HG03442 (cell line): Measurements from ENCODE around the gene UBXN7.
"Not testable (repeated sequence)": the region's sequence is repeated elsewhere in the genome, so short reads cannot be mapped to it uniquely, and the experiment has no call there.

Experiments
- ATAC-seq: cut with Tn5 transposase; IDR thresholded peaks from one replicate; pipeline ENCODE4 v1.9.1; 2021; ENCODE audit warnings: mild to moderate bottlenecking, moderate library complexity; ENCODE audit not compliant: unreplicated experiment

UBXN7 gene

DNA sequence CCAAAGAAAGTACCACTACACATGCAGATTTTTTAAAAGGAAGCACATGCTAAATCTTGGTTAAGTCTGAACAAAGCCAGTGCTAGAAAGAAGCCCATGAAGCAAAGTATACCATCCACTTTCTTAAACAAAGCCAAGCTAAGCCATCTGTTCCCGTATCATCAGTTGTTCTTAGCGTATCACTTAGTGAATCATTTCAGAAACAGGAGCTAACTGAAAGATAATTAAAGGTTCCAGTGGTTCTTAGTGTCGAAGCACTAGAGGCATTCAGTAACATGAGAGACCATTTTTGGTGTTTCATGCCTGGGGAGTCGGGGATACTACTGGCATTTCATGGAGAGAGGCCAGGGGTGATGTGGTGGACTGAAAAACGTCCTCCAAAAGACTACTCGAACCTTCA, 12.8 kb downstream of the UBXN7 start:
- no peak for ATAC-seq

GRCh38 chr3:196418601-196419000, 13.6 kb downstream of the UBXN7 start:
- no peak for ATAC-seq

- no peak for ATAC-seq
Observed at GRCh38 chr3:196414469-196414868, 17.8 kb downstream of the UBXN7 start.

GRCh38 chr3:196412704-196413103, 19.5 kb downstream of the UBXN7 start:
- no peak for ATAC-seq

GRCh38 chr3:196409409-196409808, 22.8 kb downstream of the UBXN7 start:
- ATAC-seq: no peak

GRCh38 chr3:196408565-196409300, 23.5 kb downstream of the UBXN7 start:
- no peak for ATAC-seq

- no peak for ATAC-seq
Observed at GRCh38 chr3:196406811-196407470, 25.3 kb downstream of the UBXN7 start.

DNA sequence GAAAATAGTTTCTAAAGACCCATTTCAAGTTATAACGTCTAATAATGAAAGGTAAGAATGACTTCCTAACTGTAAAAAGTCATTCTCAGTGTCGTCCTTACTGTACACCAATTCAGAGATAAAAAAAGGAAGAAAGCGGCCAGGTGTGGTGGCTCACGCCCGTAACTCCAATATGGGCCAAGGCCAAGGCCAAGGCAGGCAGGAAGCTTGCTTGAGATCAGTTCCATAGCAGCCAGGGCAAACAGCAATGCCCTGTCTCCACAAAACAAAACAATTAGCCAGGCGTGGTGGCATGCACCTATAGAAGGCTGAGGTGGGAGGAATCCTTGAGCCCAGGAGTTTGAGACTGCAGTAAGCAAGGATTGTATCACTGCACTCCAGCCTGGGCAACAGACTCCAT, 31.9 kb downstream of the UBXN7 start:
- no peak for ATAC-seq

- no peak for ATAC-seq
Observed at GRCh38 chr3:196399485-196399945, 32.7 kb downstream of the UBXN7 start.

DNA sequence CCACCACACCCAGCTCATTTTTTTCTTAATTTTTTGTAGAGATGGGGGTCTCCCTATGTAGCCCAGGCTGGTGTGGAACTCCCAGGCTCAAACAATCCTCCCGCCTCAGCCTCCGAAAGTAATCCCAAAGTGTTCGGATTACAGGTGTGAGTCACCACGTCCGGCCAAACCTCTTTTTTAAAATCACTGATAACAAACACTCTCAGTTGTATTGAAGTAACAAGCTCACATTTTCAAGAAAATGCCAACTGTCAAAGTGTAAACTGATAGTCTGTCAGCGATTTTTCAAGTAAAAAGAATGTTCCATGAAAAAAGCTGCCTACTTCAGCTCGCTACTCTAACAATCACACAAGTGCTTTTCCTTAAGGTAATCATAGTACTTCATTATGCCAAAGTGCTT, 33.4 kb downstream of the UBXN7 start:
- no peak for ATAC-seq

GRCh38 chr3:196397941-196398340, 34.3 kb downstream of the UBXN7 start:
- ATAC-seq: no peak

DNA sequence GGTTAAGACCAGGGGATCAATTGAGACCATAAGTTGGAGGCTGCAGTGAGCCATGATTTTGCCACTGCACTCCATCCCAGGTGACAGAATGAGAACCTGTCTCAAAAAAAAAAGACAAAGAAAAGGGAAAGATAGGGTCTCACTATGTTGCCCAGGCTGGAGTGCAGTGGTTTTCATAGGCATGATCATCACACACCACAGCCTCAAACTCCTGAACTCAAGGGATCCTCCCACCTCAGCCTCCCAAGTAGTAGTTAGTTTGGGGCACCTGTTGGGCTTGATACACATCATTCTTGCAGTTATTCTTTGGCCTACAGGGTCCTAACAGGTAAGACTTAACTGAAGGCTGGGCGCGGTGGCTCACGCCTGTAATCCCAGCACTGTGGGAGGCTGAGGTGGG, 42.1 kb downstream of the UBXN7 start:
- ATAC-seq: no peak

GRCh38 chr3:196388956-196389355, 43.3 kb downstream of the UBXN7 start:
- no peak for ATAC-seq

DNA sequence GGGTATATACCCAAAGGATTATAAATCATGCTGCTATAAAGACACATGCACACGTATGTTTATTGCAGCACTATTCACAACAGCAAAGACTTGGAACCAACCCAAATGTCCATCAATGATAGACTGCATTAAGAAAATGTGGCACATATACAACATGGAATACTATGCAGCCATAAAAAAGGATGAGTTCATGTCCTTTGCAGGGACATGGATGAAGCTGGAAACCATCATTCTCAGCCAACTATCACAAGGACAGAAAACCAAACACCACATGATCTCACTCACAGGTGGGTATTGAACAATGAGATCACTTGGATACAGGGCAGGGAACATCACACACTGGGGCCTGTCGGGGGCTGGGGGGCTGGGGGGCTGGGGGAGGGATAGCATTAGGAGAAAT, 44.3 kb downstream of the UBXN7 start:
- ATAC-seq: not testable (repeated sequence)

DNA sequence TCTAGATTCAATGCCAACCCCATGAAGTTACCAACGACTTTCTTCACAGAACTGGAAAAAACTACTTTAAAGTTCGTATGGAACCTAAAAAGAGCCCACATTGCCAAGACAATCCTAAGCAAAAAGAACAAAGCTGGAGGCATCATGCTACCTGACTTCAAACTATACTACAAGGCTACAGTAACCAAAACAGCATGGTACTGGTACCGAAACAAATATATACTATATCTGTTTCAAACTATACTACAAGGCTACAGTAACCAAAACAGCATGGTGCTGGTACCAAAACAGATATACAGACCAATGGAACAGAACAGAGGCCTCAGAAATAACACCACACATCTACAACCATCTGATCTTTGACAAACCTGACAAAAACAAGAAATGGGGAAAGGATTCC, 45.4 kb downstream of the UBXN7 start:
- not testable (repeated sequence) for ATAC-seq

DNA sequence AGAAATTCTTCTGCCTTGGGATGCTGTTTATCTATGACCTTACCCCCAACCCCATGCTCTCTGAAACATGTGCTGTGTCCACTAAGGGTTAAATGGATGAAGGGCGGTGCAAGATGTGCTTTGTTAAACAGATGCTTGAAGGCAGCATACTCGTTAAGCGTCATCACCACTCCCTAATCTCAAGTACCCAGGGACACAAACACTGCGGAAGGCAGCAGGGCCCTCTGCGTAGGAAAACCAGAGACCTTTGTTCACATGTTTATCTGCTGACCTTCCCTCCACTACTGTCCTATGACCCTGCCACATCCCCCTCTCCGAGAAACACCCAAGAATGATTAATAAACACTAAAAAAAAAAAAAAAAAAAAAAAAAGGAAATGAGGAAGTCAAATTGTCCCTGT, 46.2 kb downstream of the UBXN7 start:
- not testable (repeated sequence) for ATAC-seq

DNA sequence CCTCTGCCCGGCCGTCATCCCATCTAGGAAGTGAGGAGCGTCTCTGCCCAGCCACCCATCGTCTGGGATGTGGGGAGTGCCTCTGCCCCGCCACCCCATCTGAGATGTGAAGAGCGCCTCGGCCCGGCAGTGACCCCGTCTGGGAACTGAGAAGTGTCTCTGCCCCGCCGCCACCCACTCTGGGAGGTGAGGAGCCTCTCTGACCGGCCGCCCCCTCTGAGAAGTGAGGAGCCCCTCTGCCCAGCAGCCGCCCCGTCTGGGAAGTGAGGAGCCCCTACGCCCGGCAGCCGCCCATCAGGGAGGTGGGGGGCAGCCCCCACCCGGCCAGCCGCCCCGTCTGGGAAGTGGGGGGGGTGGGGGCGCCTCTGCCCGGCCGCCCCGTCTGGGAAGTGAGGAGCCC, 46.8 kb downstream of the UBXN7 start:
- ATAC-seq: not testable (repeated sequence)

- no peak for ATAC-seq
Observed at GRCh38 chr3:196378146-196378841, 53.9 kb downstream of the UBXN7 start.

GRCh38 chr3:196377321-196377720, 54.9 kb downstream of the UBXN7 start:
- no peak for ATAC-seq

DNA sequence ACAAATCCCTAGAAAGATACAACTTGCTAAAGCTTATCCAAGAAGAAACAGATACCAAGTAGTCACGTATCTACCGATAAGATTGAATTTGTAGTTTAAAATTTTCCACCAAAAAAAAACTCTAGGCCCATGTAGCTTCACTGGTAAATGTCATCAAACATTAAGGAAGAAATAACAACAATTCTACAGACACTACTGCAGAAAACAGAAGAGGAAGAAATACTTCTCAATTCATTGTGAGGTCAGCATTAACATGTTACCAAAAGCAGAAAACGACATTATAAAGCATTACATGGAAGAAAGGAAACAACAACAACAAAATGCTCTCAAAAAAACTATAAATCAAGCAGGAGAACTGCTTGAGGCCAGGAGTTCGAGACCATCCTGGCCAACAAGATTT, 66.5 kb downstream of the UBXN7 start:
- ATAC-seq: no peak

DNA sequence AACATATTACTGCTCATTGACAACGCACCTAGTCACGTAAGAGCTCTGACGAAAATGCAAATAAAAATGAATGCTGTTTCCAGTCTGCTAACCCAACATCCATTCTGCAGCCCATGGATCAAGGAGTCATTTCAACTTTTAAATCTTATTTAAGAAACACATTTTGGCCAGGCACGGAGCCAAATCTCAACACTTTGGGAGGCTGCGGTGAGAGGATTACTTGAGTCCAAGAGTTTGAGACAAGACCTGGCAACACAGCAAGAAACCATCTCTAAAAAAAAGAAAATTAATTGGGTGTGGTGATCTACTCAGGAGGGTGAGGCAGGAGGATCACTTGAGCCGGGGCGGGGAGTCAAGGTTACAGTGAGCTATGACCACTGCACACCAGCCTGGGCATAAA, 71.6 kb downstream of the UBXN7 start:
- ATAC-seq: no peak

- not testable (repeated sequence) for ATAC-seq
Observed at GRCh38 chr3:196358540-196358939, 73.7 kb downstream of the UBXN7 start.
